ENCODE data around the gene GSG1L2.

Gene GSG1L2

GRCh38 chr17:9809409-9809808, 12.5 kb downstream of the GSG1L2 start:
- Histone ChIP-seq H3K27ac (no peak overlapping the region), H3K36me3 (no peaks in the 10 kb centered on the region), H3K4me3 (ENCODE audit: low read depth in 1 of 2, low read length in 1 of 2) (no peak overlapping the region), H3K4me1 (ENCODE audit: control insufficient read depth in 1 of 2, insufficient read depth in 1 of 2, low read depth in 1 of 2, low read length in 1 of 2) (no peaks in the 10 kb centered on the region), H3K27me3 (peaks cover 28% of the 10 kb centered on the region), H3K9me3 (no peaks in the 10 kb centered on the region)
- TF ChIP-seq, protein P1, sequence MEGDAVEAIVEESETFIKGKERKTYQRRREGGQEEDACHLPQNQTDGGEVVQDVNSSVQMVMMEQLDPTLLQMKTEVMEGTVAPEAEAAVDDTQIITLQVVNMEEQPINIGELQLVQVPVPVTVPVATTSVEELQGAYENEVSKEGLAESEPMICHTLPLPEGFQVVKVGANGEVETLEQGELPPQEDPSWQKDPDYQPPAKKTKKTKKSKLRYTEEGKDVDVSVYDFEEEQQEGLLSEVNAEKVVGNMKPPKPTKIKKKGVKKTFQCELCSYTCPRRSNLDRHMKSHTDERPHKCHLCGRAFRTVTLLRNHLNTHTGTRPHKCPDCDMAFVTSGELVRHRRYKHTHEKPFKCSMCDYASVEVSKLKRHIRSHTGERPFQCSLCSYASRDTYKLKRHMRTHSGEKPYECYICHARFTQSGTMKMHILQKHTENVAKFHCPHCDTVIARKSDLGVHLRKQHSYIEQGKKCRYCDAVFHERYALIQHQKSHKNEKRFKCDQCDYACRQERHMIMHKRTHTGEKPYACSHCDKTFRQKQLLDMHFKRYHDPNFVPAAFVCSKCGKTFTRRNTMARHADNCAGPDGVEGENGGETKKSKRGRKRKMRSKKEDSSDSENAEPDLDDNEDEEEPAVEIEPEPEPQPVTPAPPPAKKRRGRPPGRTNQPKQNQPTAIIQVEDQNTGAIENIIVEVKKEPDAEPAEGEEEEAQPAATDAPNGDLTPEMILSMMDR (IDR thresholded peaks at IDR 0.05): no peak

GRCh38 chr17:9806699-9807098, 15.2 kb downstream of the GSG1L2 start:
- TF ChIP-seq, protein P1 (IDR thresholded peaks at IDR 0.05): no peak
- Histone ChIP-seq H3K4me1 (ENCODE audit: control insufficient read depth in 1 of 2, insufficient read depth in 1 of 2, low read depth in 1 of 2, low read length in 1 of 2) (no peaks in the 10 kb centered on the region), H3K9me3 (no peaks in the 10 kb centered on the region), H3K27ac (no peak overlapping the region), H3K4me3 (ENCODE audit: low read depth in 1 of 2, low read length in 1 of 2) (no peak overlapping the region), H3K27me3 (peaks cover 41% of the 10 kb centered on the region), H3K36me3 (no peaks in the 10 kb centered on the region)

DNA sequence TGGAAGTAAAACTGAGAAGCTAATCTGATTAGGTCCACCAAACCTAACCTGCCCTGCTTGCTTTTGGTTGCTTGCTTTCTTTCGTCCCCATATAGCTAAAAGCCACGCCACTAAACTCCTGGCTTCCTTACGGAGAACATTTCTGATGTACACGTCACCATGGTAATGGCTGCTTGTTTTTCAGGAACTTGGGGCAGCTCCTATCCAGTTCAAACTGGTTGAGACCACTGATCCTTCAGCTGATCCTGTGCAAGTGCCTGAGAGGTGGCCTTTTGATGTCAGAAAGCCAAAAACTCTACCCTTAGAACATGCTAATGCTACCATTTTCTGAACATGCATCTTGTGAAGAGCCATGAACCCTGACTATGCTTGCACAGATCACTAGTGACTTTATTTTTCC, 16.1 kb downstream of the GSG1L2 start:
- H3K4me1 ChIP-seq (ENCODE audit: control insufficient read depth in 1 of 2, insufficient read depth in 1 of 2, low read depth in 1 of 2, low read length in 1 of 2): no peaks in the 10 kb centered on the region
- H3K36me3 ChIP-seq: no peaks in the 10 kb centered on the region

DNA sequence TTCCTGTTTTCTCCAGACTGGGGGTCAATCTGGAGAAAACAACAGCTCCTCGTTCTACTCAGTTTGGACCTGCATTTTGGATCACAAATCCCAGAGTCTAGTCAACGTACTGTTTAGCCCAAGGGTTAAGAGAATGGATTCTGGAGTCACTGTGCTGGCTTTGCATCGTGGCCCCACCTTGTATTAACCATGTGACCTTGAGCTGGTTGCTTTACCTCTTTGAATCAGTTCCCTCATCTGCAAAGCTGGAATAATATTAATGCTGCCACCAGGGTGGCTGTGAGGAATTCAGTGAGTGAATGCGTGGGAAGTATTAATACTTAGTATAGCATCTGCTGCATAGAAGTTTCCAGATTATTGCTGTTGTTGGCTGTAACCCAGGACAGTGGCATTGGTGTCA, 19.2 kb downstream of the GSG1L2 start:
- no peaks in the 10 kb centered on the region for H3K4me1 ChIP-seq (ENCODE audit: control insufficient read depth in 1 of 2, insufficient read depth in 1 of 2, low read depth in 1 of 2, low read length in 1 of 2)
- H3K4me3 ChIP-seq (ENCODE audit: low read depth in 1 of 2, low read length in 1 of 2): no peak overlapping the region
- H3K27me3 ChIP-seq: peaks cover 52% of the 10 kb centered on the region
- H3K9me3 ChIP-seq: no peaks in the 10 kb centered on the region
- TF ChIP-seq, protein P1 (IDR thresholded peaks at IDR 0.05): no peak
- no peaks in the 10 kb centered on the region for H3K36me3 ChIP-seq
- no peak overlapping the region for H3K27ac ChIP-seq

More for the DNA sequence above, 16.1 kb downstream of the GSG1L2 start:
- no peaks in the 10 kb centered on the region for H3K9me3 ChIP-seq
- no peak overlapping the region for H3K27ac ChIP-seq
- H3K27me3 ChIP-seq: peaks cover 40% of the 10 kb centered on the region
- TF ChIP-seq, protein P1 (IDR thresholded peaks at IDR 0.05): no peak
- no peak overlapping the region for H3K4me3 ChIP-seq (ENCODE audit: low read depth in 1 of 2, low read length in 1 of 2)

DNA sequence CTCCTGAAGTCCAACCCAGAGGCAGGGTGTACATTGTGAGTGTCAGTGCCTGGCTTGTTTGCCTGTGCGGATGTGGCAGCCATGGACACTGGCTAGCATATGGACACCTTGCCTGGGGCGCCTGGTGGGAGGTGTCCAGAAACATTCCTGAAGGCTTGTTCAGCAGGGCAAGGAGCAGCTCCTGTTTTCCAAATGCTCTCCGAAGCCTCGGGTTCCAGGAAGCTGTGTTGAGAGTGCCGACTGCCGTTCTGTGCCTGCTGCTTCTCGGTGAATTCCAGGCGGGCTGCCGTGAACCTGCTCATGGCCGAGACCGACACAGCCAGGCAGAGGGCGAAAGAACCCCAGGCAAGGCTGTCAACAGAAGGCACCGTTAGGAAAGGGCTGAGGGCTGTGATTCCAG, 19.6 kb downstream of the GSG1L2 start:
- H3K9me3 ChIP-seq: no peaks in the 10 kb centered on the region
- H3K4me1 ChIP-seq (ENCODE audit: control insufficient read depth in 1 of 2, insufficient read depth in 1 of 2, low read depth in 1 of 2, low read length in 1 of 2): no peaks in the 10 kb centered on the region
- no peak overlapping the region for H3K27ac ChIP-seq
- H3K36me3 ChIP-seq: no peaks in the 10 kb centered on the region
- TF ChIP-seq, protein P1 (IDR thresholded peaks at IDR 0.05): no peak
- H3K27me3 ChIP-seq: peaks cover 54% of the 10 kb centered on the region
- H3K4me3 ChIP-seq (ENCODE audit: low read depth in 1 of 2, low read length in 1 of 2): no peak overlapping the region

- Histone ChIP-seq H3K36me3 (no peaks in the 10 kb centered on the region), H3K4me3 (ENCODE audit: low read depth in 1 of 2, low read length in 1 of 2) (no peak overlapping the region), H3K27ac (no peak overlapping the region), H3K4me1 (ENCODE audit: control insufficient read depth in 1 of 2, insufficient read depth in 1 of 2, low read depth in 1 of 2, low read length in 1 of 2) (no peaks in the 10 kb centered on the region), H3K27me3 (peaks cover 52% of the 10 kb centered on the region), H3K9me3 (no peaks in the 10 kb centered on the region)
- TF ChIP-seq, protein P1 (IDR thresholded peaks at IDR 0.05): no peak
Measured at GRCh38 chr17:9801505-9801904, 20.4 kb downstream of the GSG1L2 start.

All from neutrophil (primary cell).